22Rv1 (cell line): ENCODE data around the gene ARHGAP26.

Experiments used
- H3K27ac ChIP-seq: fragments of 450-650 bp; 2 replicates; pipeline ENCODE4 v1.5.1; 2017
- ZFX ChIP-seq: fragments of 450-650 bp; IDR thresholded peaks from 2 replicates; pipeline ENCODE4 v1.6.1; 2017; ENCODE audit warnings: antibody characterized with exemption, borderline replicate concordance
- TF ChIP-seq, protein P1 (sequence below): fragments of 450-650 bp; IDR thresholded peaks from 2 replicates; pipeline ENCODE4 v1.5.1; 2017; ENCODE audit warnings: mild to moderate bottlenecking

ARHGAP26 gene

DNA sequence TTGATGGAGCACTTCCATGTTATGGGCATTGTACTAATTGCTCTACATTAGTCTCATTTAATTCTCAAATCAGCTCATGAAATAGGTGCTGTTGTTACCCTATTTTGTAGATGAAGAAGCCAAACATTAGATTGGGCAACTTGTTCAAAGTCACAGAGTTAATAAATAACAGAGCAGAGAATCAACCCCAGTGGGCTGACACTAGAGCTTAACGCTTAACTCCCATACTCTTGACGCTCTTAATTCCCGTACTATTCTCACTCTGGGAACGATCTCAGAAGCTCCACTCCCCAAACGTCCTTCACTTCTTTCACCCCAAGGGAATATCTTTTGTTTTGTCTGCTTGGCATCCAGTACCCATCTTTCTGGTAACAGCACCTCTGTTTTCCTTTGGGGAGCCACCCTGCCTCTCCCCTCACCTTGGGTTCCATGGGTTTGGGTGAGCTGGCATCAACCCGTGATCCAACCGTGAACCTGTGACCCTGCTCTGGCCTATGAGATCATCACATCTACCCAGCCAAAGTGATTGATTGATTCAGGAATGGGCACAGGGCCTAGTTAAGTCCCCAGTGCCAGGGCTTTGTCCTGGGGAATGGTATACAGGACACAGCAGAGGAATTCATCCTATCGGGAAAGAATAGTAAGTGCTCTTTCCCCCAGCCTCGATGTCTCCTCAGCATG lies 464.1 kb downstream of the ARHGAP26 start:
- TF ChIP-seq ZFX = no peak
- TF ChIP-seq, protein P1, sequence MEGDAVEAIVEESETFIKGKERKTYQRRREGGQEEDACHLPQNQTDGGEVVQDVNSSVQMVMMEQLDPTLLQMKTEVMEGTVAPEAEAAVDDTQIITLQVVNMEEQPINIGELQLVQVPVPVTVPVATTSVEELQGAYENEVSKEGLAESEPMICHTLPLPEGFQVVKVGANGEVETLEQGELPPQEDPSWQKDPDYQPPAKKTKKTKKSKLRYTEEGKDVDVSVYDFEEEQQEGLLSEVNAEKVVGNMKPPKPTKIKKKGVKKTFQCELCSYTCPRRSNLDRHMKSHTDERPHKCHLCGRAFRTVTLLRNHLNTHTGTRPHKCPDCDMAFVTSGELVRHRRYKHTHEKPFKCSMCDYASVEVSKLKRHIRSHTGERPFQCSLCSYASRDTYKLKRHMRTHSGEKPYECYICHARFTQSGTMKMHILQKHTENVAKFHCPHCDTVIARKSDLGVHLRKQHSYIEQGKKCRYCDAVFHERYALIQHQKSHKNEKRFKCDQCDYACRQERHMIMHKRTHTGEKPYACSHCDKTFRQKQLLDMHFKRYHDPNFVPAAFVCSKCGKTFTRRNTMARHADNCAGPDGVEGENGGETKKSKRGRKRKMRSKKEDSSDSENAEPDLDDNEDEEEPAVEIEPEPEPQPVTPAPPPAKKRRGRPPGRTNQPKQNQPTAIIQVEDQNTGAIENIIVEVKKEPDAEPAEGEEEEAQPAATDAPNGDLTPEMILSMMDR = no peak
- H3K27ac ChIP-seq = no peak overlapping the region

DNA sequence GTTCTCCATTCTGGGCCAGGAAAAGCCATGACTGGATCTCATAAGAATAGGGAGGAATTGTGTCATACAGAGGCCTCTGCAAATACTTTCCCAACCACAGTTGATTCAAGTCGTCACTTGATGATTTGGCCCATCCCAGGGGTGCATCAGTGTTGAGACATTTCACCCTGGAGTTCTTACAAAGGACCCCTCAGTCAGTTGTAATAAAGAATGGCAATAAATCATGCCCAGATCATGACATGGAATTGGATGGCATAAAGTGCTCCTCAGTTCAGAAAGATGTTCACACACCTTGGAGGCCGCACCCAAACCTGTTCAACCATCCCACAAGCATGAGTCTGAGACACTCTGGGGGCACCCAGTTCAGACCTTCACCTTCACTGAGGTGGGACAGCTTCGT lies 465.2 kb downstream of the ARHGAP26 start:
- TF ChIP-seq ZFX = no peak
- TF ChIP-seq, protein P1 = no peak
- no peak overlapping the region for H3K27ac ChIP-seq

DNA sequence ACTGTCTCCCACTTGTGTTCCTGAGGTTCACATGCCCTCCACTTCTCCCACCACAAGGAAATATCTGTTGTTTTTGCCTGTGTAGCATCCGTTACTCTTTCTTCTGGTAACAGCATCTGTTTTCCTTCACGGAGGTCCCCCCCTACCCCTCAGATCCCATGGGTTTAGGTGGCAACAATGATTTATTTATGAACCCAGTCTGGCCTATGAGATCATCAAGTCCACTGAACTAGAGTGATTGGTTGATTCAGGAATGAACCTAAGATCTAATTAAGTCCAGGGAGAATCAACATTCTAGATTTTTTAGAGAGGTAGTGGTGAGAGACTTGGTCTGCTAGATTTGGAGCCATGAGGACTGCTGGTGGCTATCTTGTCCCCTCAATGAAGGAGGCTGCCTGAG lies 466.5 kb downstream of the ARHGAP26 start:
- TF ChIP-seq, protein P1 = no peak
- TF ChIP-seq ZFX = no peak
- no peak overlapping the region for H3K27ac ChIP-seq

DNA sequence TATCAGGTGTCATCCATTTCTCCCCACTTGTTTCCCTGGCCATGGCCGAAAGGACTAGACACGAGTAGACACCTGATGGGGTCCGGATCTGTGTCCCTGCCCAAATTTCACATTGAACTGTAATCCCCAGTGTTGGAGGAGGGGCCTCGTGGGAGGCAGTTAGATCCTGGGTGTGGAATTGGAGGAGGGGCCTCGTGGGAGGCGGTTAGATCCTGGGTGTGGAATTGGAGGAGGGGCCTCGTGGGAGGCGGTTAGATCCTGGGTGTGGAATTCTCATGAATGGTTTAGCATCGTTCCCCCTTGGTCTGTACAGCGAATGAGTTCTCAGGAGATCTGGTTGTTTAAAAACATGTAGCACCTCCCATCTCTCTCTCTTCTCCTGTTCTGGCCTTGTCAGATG lies 467.5 kb downstream of the ARHGAP26 start:
- no peak for TF ChIP-seq ZFX
- no peak overlapping the region for H3K27ac ChIP-seq

DNA sequence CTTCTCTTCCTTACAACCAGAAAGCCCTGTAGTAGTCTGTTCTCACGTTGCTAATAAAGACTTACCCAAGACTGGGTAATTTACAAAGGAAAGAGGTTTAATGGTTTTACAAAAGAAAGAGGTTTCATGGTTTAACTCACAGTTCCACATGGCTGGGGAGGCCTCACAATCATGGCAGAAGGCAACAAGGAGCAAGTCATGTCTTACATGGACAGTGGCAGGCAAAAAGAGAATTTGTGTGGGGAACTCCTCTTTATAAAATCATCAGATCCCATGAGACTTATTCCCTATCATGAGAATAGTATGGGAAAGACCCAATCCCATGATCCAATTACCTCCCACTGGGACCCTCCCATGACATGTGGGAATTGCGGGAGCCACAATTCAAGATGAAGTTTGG lies 468.4 kb downstream of the ARHGAP26 start:
- H3K27ac ChIP-seq = no peak overlapping the region
- TF ChIP-seq, protein P1 = no peak
- no peak for TF ChIP-seq ZFX

DNA sequence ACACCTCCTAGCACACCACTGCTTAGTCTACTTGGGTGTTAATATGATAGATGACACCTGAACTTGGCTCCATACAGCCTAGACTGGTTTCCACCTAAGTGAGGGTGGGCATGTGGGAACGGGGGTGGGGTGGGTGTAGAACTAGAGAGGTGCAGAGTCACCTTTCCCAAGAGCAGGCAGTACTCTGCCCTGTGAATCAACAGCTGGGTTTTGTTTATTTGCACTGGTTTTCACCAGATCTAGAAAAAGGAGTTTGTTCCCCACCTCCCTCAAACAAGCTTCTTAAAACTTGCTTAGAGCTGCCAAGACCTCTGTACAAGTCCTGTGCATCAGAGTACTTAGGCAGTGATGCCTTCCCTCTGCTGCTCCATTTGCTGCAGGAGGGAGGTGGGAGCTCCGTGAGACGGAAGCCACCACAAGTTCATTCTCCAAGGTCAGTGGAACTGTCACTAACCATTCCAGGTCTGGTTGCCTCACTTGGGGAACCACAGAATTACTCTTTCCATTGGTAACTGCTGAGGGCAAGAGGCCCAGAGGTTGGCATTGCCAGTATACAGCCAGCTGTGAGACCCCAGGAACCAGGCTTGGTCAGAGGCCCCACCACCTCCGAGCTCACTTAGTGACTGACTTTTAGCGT lies 469.8 kb downstream of the ARHGAP26 start:
- no peak overlapping the region for H3K27ac ChIP-seq
- TF ChIP-seq, protein P1 = no peak
- TF ChIP-seq ZFX = no peak

DNA sequence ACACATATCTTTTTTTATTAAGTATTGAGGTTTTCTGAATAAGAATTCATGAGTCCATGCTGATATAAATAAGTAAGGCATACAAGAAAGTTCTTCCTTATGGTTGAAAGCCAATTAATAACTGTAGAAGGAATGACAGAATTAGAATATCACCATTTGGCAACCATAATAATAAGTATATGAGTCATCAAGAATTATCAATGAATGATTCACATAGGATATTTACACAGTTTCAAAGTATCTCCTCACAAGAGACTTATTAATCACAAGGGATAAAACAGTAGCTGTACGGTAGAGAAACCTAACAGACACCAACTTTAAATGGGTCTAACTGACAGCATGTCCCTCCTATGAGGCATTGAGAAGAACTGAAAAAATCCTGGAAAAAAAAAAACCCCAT lies 471.7 kb downstream of the ARHGAP26 start:
- no peak overlapping the region for H3K27ac ChIP-seq
- TF ChIP-seq, protein P1 = no peak
- no peak for TF ChIP-seq ZFX
